HG03108 (cell line): ENCODE data around the gene PSMC3.

Experiments used
- ATAC-seq: cut with Tn5 transposase; IDR thresholded peaks from one replicate; pipeline ENCODE4 v1.9.1; 2021; ENCODE audit warnings: moderate library complexity; ENCODE audit not compliant: unreplicated experiment

Gene PSMC3

GRCh38 chr11:47443028-47443700, 16.9 kb upstream of the PSMC3 start:
- ATAC-seq = no peak

- ATAC-seq = no peak
These were observed 16.3 kb upstream of the PSMC3 start for GRCh38 chr11:47442514-47442913.

- ATAC-seq = no peak
These were observed 15.2 kb upstream of the PSMC3 start for GRCh38 chr11:47441421-47441820.

GRCh38 chr11:47440054-47440476, 13.8 kb upstream of the PSMC3 start:
- no peak for ATAC-seq

DNA sequence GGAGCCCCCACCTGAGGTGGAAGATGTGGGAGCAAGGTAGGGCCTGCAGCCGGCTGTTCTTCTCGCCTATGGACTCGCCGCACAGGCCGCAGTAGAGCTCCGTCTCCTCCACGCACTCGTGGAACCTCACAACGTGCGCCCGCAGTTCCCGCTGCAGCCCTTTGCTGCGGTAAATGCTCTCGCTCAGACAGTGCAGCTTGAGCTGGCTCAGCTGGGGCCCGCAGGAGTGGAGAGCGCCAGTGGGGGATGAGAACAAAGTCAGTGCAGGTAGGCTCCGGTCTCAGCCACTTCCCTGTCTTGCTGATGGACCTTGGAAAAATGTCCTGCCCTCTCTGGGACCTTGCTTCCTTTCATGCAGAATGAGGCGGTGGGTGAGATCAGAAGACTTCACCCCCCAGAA, 12.5 kb upstream of the PSMC3 start:
- ATAC-seq = no peak

DNA sequence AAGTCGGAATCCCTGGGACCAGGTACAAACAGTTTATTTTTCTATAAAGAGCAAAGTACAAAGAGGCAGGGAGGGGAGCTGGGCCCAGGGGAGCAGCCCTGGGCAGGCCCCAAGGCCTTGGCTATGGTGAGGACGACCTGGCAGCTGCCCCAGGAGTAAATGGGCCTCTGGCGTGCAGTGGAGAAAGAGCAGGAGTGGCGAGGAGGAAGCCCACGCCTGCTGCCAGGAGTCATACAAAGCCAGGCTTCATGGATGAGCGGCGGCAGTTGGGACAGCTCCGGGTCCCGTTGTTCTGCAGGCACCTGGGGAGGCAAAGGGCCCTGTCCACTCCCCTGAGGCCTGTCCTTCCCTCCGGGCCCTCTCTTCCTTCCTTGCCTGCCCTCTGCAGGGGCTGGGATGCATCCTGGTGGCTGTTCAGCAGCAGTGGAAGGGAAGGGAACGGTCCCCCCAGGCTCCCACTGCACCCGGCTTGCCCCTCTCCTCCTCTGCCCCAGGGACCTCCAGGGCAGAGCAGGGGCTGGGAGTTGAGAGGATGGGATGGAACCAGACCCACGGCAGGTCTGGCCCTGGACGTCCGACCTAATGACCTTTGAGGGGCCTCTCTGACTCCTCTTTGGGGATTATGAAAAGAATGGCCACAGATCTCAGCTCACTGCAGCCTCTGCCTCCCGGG, 11.6 kb upstream of the PSMC3 start:
- ATAC-seq = no peak

DNA sequence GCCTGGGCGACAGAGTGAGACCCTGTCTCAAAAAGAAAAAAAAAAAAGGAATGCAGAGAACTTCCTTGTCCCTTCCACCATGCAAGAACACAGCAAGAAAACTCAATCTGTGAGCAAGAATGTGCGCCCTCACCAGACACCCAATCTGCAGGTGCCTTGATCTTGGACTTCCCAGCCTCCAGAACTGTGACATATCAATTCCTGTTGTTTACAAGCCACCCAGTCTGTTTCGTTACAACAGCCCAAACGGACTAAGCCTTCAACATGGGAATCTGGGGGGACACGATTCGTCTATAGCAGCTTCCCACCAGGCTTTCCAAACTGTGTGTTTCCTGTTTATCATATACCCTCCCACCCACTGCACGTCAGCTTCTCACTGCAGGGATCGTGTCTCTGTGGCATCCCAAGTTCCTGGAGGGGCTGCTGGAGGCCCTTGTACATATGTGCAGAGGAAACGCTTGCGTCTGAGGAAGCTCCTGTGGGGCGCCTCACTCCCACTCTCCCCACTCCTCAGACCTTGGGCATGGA, 11.0 kb upstream of the PSMC3 start:
- ATAC-seq = no peak

DNA sequence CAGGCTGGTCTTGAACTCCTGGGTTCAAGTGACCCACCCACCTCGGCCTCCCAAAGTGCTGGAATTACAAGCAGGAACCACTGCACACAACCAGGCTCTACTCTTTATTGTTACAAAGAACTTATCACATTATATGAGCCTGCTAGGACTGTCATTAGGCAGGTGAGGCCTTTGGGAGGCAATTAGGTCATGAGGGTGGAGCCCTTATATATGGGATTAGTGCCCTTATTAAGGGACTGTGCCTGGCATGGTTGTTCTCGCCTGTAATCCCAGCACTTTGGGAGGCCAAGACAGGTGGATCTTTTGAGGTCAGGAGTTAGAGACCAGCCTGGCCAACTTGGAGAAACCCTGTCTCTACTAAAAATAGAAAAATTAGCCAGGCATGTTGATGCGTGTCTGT, 10.5 kb upstream of the PSMC3 start:
- no peak for ATAC-seq

GRCh38 chr11:47435687-47436086, 9.4 kb upstream of the PSMC3 start:
- no peak for ATAC-seq

DNA sequence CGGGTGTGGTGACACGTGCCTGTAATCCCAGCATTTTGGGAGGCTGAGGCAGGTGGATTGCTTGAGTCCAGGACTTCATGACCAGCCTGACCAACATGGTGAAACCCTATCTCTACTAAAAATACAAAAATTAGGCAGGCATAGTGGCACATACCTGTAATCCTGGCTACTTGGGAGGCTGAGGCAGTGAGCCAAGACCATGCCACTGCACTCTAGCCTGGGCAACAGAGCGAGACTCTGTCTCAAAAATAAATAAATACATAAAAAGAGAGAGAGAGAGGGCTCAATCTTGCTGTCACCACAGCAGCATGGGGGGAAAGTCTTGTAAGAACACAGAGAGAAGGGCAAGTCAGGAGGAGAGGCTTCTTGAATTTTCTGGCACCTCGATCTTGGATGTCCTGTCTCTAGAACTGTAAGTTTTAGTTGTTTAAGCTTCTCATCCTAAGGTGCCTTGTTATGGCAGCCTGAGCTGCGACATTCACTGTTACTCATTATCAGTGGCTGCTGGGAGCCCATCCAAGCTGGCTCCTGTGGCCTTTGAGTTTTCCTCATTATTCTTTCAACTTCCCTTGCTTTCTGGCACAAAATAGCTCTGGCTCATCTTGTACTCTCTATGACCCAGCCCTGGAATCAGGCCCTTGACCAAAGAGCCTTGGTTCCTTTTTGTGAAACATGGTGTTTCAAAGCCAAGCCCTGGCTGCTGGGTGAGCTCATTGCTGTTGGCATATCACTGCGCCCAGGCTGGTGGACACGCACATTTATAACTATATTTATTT, 8.0 kb upstream of the PSMC3 start:
- ATAC-seq = no peak

- ATAC-seq = no peak
These were observed 6.9 kb upstream of the PSMC3 start for GRCh38 chr11:47433157-47433556.

GRCh38 chr11:47431356-47432083, 5.3 kb upstream of the PSMC3 start:
- no peak for ATAC-seq

DNA sequence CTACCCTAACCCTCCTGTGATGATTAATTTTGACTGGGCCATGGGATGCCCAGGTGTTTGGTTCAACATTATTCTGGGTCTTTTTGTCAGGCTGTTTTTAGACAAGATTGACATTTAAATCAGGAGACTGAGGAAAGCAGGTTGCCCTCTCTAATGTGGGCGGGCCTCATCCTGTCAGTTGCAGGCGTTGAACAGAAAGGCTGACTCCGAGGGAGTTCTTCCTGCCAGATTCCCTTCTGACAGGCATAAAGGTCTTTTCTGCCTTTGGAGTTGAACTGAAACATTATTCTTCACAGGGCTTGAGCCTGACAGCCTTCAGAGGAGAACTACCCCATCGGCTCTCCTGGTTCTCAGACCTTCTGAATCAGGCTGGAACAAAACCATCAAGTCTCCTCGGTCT, 4.3 kb upstream of the PSMC3 start:
- ATAC-seq = no peak

DNA sequence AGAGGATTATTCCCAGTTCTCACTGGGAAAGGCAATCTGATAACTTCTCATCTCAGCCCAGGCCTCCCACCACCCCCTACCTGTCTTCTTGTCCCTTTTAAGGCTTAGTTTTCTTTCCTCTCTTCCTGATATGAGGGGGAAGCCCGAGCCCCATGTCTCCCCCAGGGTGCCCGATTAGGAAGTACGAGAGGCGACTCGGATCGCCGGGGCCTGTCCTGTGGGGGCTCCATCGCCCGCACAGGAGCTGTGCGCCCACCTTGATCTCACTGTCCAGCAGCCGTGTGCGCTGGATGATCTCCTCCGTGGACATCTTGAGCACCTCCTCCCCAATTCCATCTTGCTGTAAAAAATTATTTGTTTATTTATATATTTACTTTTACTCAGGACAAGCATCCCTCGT, 628 bp downstream of the PSMC3 start:
- no peak for ATAC-seq

GRCh38 chr11:47418454-47419259, 7.6 kb downstream of the PSMC3 start:
- ATAC-seq = no peak

DNA sequence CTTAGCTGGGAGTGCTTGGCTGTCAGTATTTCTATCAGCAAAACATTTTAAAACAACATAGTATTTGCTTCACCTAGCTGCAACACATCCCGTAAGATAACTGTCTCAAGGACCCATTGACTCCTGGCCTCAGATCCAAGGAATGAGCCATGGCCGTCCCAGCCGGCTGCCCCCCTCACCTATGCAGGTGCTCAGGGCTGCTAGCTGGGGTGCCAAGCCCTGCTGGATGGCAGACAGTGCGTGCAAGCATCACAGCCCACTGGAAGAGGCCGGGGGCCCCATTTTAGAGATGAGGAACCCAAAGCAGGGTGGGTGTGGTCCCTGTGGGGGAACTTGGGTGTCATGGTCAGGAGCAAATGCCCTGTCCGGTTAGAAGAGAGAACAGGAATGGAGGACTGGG, 8.5 kb downstream of the PSMC3 start:
- ATAC-seq = no peak

GRCh38 chr11:47415949-47416472, 10.2 kb downstream of the PSMC3 start:
- ATAC-seq = no peak

- ATAC-seq = no peak
These were observed 11.0 kb downstream of the PSMC3 start for GRCh38 chr11:47415091-47415854.

- ATAC-seq = no peak
These were observed 11.6 kb downstream of the PSMC3 start for GRCh38 chr11:47414685-47415070.
